GM21619 (cell line): ENCODE measurements around the gene PROCA1.
"Not testable (repeated sequence)": the region's sequence is repeated elsewhere in the genome, so short reads cannot be mapped to it uniquely, and the experiment has no call there.

Source experiments
- ATAC-seq: cut with Tn5 transposase; IDR thresholded peaks from one replicate; pipeline ENCODE4 v1.9.1; 2021; ENCODE audit not compliant: unreplicated experiment

Gene PROCA1

GRCh38 chr17:28675980-28676379 is 35.7 kb downstream of the PROCA1 start:
- ATAC-seq, result no peak

GRCh38 chr17:28675490-28675889 is 36.2 kb downstream of the PROCA1 start:
- ATAC-seq, result no peak

- no peak for ATAC-seq
Measured at GRCh38 chr17:28669918-28670317, 41.8 kb downstream of the PROCA1 start.

- ATAC-seq, result no peak
Measured at GRCh38 chr17:28667870-28668269, 43.8 kb downstream of the PROCA1 start.

GRCh38 chr17:28665994-28666393 is 45.7 kb downstream of the PROCA1 start:
- no peak for ATAC-seq

GRCh38 chr17:28663723-28664122 is 48.0 kb downstream of the PROCA1 start:
- ATAC-seq, result no peak

GRCh38 chr17:28662527-28662829 is 49.2 kb downstream of the PROCA1 start:
- no peak for ATAC-seq

DNA sequence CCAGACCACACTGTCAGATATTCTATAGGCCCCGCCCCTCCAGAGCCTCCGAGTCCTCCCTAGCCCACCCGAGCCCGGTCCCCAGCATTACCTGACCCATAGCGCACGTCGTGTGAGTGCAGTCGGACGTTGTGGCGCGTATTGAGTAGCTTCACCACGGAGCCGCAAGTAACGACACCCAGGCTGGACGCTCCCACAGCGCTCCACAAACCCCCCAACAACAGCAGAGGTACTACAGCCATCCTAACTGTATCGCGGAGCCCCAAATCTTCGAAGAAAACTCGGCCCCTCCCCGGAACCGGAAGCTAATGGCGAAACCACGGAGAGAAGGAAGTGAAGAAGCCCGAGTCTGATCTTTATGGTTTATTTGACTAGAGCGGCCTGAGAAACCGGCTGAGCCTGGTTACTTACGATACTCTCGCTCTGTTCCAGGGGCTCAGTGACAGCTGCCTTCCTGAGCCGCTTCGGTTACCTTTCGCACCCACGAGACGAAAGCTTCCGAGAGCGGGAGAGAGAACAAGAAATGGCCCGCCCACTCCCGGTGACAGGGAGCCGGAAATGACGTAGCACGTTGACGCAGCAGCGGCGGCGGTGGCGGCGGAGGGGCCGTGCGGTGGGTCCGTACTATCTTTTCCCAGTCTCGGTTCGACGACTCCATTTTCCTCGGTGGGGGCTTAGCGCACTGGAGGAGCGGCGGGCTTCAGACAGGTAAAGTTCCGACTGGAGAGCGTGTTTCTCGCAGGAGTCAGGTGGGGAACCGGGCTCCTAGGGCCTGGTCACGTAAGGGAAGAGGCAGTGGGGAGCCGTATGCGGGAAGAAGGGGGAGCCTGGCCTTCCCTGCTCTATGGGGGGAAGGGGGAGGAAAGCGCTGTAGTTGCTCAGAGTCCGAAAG is 49.8 kb downstream of the PROCA1 start, which contains the start of the genes SDF2 and SUPT6H:
SDF2 (minus strand) TSS at position 272 of the 892 bp plus-strand sequence; CDS start at position 242, 30 bp downstream.
SUPT6H (plus strand) TSS at position 571 of the 892 bp plus-strand sequence. CDS start 11,197 bp downstream, outside the sequence.
- peak; percentile 77 for ATAC-seq

- not testable (repeated sequence) for ATAC-seq
Measured at GRCh38 chr17:28659497-28659881, 52.2 kb downstream of the PROCA1 start.

- not testable (repeated sequence) for ATAC-seq
Measured at GRCh38 chr17:28658766-28659496, 52.8 kb downstream of the PROCA1 start.

- ATAC-seq, result not testable (repeated sequence)
Measured at GRCh38 chr17:28658342-28658741, 53.3 kb downstream of the PROCA1 start.

DNA sequence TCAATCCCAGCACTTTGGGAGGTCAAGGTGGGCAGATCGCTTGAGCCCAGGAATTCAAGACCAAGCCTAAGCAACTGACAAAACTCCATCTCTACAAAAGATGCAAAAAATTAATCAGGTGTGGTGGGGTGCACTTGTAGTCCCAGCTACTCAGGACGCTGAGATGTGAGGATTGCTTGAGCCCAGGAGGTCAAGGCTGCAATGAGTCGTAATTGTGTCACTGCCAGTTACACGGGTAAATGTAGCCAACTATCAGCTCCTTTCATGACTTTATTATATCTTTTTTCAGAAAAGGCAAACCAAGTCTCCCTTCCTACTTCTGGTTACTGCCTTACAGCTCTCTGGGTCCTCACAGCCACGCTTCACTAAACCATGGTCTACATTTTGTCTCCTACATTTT is 53.9 kb downstream of the PROCA1 start:
- no peak for ATAC-seq

- ATAC-seq, result no peak
Measured at GRCh38 chr17:28655160-28655559, 56.5 kb downstream of the PROCA1 start.
